Right hindlimb (tissue), 1 donor: ENCODE measurements around the gene SLC2A1.

Experiments
- DNase-seq: peaks from one replicate; pipeline ENCODE4 v3.0.0-alpha.2; 2018

SLC2A1 gene

DNA sequence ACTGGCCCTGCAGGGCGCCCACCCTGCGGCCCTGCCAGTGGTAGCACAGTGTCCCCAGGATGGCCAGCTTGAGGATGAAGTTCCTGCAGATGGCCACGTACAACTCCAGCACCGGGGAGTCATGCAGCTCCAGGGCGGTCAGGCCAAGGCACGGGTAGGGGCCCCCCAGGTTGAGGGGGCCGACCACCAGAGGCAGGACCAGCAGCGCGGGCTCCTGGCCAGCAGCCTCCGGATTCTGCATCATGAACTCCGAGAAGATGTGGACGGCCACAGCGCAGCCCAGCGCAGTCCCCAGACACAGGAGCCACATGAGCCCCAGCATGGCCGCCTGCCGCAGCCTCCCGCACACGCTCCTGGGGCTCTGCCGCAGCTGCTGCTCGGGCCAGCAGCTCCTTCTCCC is 71.3 kb downstream of the SLC2A1 start:
- DNase-seq, result no peak

- no peak for DNase-seq
Observed at GRCh38 chr1:42886800-42887199, 71.9 kb downstream of the SLC2A1 start.

DNA sequence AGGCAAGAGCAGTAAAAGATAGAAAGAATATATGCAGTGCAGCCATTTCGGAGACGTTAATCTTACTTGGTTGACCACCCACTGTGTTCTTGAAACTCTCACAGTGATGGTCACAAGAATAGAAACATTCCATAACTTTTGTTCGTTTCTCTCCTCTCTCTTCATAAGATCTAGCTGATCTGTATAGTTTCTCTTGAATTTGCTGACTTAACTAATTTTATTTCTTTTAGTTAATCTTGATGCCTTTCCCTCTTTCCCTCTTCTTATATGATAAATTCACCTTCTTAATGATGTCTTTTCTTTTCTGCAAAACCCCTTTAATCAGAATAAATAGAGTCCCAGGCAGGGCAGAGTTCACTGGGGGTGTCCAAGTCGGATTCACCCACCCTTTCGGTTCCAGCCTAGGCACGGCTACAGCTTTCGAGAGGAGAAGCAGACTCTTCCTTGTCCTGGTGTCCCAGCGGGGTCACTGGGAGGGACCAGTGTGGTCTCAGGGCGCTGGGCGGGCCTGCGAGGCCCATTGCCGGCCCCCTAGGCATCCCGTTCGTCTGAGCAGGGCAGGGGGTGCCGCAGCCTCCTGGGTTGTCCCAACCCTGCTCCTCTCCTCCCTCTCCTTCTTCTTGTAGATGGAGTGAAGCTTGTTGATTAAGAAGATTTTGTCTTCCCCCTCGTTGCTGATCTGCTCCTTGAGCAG is 72.5 kb downstream of the SLC2A1 start:
- DNase-seq, result no peak

DNA sequence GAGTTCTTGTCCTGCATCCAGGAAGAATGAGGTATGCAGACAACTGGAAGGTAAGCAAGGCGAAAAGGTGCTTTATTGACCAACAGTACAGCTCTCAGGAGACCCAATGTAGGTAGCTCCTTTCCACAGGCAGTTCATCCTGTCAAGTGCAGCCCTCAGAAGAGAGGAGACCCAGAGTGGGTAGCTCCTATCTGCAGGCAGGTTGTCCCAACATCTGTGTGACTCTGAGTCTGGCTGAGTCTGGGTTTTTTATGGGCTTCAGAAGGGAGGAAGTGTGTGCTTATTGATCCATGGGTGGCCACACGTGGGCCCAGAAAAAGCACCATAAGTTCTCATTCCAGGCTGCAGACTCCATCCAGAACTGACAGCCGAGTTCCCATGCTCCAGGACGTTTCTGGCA is 78.3 kb downstream of the SLC2A1 start:
- no peak for DNase-seq

DNA sequence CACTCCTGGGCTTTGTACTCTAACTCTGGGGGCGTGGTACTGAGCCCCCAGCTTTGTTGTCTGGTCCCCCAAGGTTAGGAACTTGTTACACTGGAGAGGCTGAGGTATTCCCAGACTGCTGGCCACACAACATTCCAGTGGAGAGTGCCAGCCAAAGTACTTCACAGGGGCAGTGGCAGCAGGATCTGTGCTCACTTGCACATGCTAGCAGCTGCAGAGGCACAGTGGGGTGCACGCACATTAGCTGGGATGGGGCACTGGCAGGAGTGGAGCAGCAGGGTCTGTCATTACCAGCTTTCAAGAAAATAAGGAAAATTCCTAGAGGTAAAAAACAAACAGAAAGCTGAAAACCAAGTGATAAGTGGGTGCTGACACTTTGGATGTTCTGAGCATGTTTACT is 81.3 kb downstream of the SLC2A1 start:
- no peak for DNase-seq

DNA sequence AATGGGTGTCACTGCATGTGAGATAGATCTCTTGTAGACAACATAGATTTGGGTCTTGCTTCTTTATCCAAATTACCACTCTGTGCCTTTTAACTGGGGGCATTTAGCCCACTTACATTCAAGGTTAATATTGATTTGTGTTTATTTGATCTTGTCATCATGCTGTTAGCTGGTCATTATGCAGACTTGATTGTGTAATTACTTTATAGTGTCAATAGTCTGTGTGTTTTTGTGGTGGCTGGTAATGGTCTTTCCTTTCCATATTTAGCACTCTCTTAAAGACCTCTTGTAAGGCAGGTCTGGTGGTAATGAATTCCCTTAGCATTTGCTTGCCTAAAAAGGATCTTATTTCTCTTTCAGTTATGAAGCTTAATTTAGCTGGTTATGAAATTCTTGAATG is 82.7 kb downstream of the SLC2A1 start:
- DNase-seq, result no peak
